H9 (cell line): ENCODE results near the gene CLPTM1L. TPM values are rescaled to one million over a fixed set of nuclear protein-coding genes. Genes with fewer than 3 reads are reported as not detected.

Experiments
- DNase-seq: peaks from one replicate; pipeline ENCODE4 v3.0.0-alpha.2; 2017
- H2AFZ ChIP-seq: one replicate; pipeline ENCODE4 v1.6.1; 2013; ENCODE audit warnings: mild to moderate bottlenecking, low read length, control low read depth, moderate library complexity
- H2AK5ac ChIP-seq: 2 replicates; pipeline ENCODE4 v1.6.1; 2013; ENCODE audit warnings: low read length, control low read depth, mixed read lengths; ENCODE audit not compliant: insufficient read length
- H2BK120ac ChIP-seq: one replicate; pipeline ENCODE4 v1.6.1; 2013; ENCODE audit warnings: low read depth, mild to moderate bottlenecking, low read length, control low read depth, inconsistent platforms; ENCODE audit not compliant: poor library complexity, severe bottlenecking
- H2BK12ac ChIP-seq: 2 replicates; pipeline ENCODE4 v1.6.1; 2013; ENCODE audit warnings: low read length, control low read depth, mixed read lengths, low read depth; ENCODE audit not compliant: insufficient read length
- H2BK15ac ChIP-seq: 2 replicates; pipeline ENCODE4 v1.6.1; 2013; ENCODE audit warnings: low read depth, low read length, control low read depth
- H2BK20ac ChIP-seq: one replicate; pipeline ENCODE4 v1.6.1; 2013; ENCODE audit warnings: low read depth, mild to moderate bottlenecking, low read length, control low read depth, inconsistent platforms; ENCODE audit not compliant: poor library complexity, severe bottlenecking
- H2BK5ac ChIP-seq: 2 replicates; pipeline ENCODE4 v1.6.1; 2013; ENCODE audit warnings: low read length, control low read depth, mixed read lengths; ENCODE audit not compliant: insufficient read length
- H3K14ac ChIP-seq: 2 replicates; pipeline ENCODE4 v1.6.1; 2013; ENCODE audit warnings: low read length, control low read depth; ENCODE audit not compliant: insufficient read depth
- H3K18ac ChIP-seq: 2 replicates; pipeline ENCODE4 v1.6.1; 2013; ENCODE audit warnings: low read depth, mild to moderate bottlenecking, mixed read lengths, low read length, control low read depth; ENCODE audit not compliant: insufficient read length
- H3K23ac ChIP-seq: 2 replicates; pipeline ENCODE4 v1.6.1; 2013; ENCODE audit warnings: low read length, control low read depth, mixed read lengths, low read depth; ENCODE audit not compliant: insufficient read length
- H3K23me2 ChIP-seq: 2 replicates; pipeline ENCODE4 v1.6.1; 2013; ENCODE audit warnings: low read depth, mild to moderate bottlenecking, mixed read lengths, low read length, control low read depth; ENCODE audit not compliant: insufficient read length, poor library complexity, severe bottlenecking
- H3K27ac ChIP-seq: 2 replicates; pipeline ENCODE4 v1.5.1; 2013; ENCODE audit warnings: low read length, control low read depth, mixed read lengths, low read depth; ENCODE audit not compliant: insufficient read length
- H3K27me3 ChIP-seq: 2 replicates; pipeline ENCODE4 v1.6.1; 2013; ENCODE audit warnings: low read length, control low read depth, inconsistent platforms; ENCODE audit not compliant: insufficient read depth
- H3K4ac ChIP-seq: 2 replicates; pipeline ENCODE4 v1.6.1; 2013; ENCODE audit warnings: low read depth, mild to moderate bottlenecking, control low read depth, inconsistent platforms, low read length, moderate library complexity
- H3K4me1 ChIP-seq: 2 replicates; pipeline ENCODE4 v1.6.1; 2013; ENCODE audit warnings: low read length, control low read depth, inconsistent platforms; ENCODE audit not compliant: insufficient read depth
- H3K4me2 ChIP-seq: 2 replicates; pipeline ENCODE4 v1.6.1; 2013; ENCODE audit warnings: low read length, control low read depth, mixed read lengths; ENCODE audit not compliant: insufficient read length, insufficient read depth
- H3K56ac ChIP-seq: 2 replicates; pipeline ENCODE4 v1.6.1; 2013; ENCODE audit warnings: low read depth, mild to moderate bottlenecking, mixed read lengths, low read length, control low read depth; ENCODE audit not compliant: insufficient read length
- H3K79me1 ChIP-seq: 2 replicates; pipeline ENCODE4 v1.6.1; 2013; ENCODE audit warnings: low read depth, mild to moderate bottlenecking, moderate library complexity, low read length, control low read depth, inconsistent platforms; ENCODE audit not compliant: insufficient read depth, poor library complexity, severe bottlenecking
- H3K79me2 ChIP-seq: 2 replicates; pipeline ENCODE4 v1.6.1; 2013; ENCODE audit warnings: low read length, control low read depth, inconsistent platforms; ENCODE audit not compliant: insufficient read depth
- H3K9ac ChIP-seq: 2 replicates; pipeline ENCODE4 v1.6.1; 2013; ENCODE audit warnings: low read length, control low read depth, mixed read lengths; ENCODE audit not compliant: insufficient read length; ENCODE audit errors: extremely low read depth
- H3K9me3 ChIP-seq: one replicate; pipeline ENCODE4 v1.6.1; 2013; ENCODE audit warnings: low read depth, low read length, inconsistent platforms; ENCODE audit not compliant: control insufficient read depth
- H3T11ph ChIP-seq: one replicate; pipeline ENCODE4 v1.6.1; 2013; ENCODE audit warnings: mild to moderate bottlenecking, low read length, control low read depth, inconsistent platforms
- H4K20me1 ChIP-seq: one replicate; pipeline ENCODE4 v1.6.1; 2013; ENCODE audit not compliant: control insufficient read depth, insufficient read length, insufficient read depth
- H4K5ac ChIP-seq: 2 replicates; pipeline ENCODE4 v1.6.1; 2013; ENCODE audit warnings: low read depth, mild to moderate bottlenecking, mixed read lengths, low read length, control low read depth; ENCODE audit not compliant: insufficient read length
- H4K8ac ChIP-seq: replicated peaks from 2 replicates; pipeline ENCODE4 v1.6.1; 2013; ENCODE audit warnings: low read length, control low read depth, mixed read lengths, low read depth; ENCODE audit not compliant: insufficient read length
- H4K91ac ChIP-seq: 2 replicates; pipeline ENCODE4 v1.6.1; 2013; ENCODE audit warnings: low read depth, mild to moderate bottlenecking, moderate library complexity, mixed read lengths, low read length, control low read depth; ENCODE audit not compliant: insufficient read length
- H3K27ac Mint-ChIP-seq, 3 experiments: 2 replicates in 2 of 3; 3 replicates in 1 of 3; pipeline ENCODE4 v1.8.0; 2020 to 2021; ENCODE audit warnings: mixed read lengths in 3 of 3, mild to moderate bottlenecking in 1 of 3, moderate library complexity in 1 of 3
- H3K27me3 Mint-ChIP-seq: 2 replicates; pipeline ENCODE4 v1.8.0; 2021; ENCODE audit warnings: low read depth, mild to moderate bottlenecking, moderate library complexity, mixed read lengths
- H3K36me3 Mint-ChIP-seq, 3 experiments: 2 replicates in 2 of 3; 3 replicates in 1 of 3; pipeline ENCODE4 v1.8.0; 2020 to 2021; ENCODE audit warnings: low read depth in 3 of 3, mixed read lengths in 3 of 3; ENCODE audit not compliant: insufficient read depth in 1 of 3
- H3K4me1 Mint-ChIP-seq, 2 experiments: 2 replicates each; pipeline ENCODE4 v1.8.0; 2020; ENCODE audit warnings: mixed read lengths in 2 of 2
- H3K4me3 Mint-ChIP-seq, 2 experiments: 2 replicates in 1 of 2; 3 replicates in 1 of 2; pipeline ENCODE4 v1.8.0; 2020 to 2021; ENCODE audit warnings: mild to moderate bottlenecking in 2 of 2, mixed read lengths in 2 of 2, moderate library complexity in 1 of 2
- H3K9me3 Mint-ChIP-seq, 2 experiments: 2 replicates in 1 of 2; 3 replicates in 1 of 2; pipeline ENCODE4 v1.8.0; 2020; ENCODE audit warnings: mild to moderate bottlenecking in 2 of 2, mixed read lengths in 2 of 2, moderate library complexity in 1 of 2
- CTCF ChIP-seq: fragments of 200-600 bp; sonication (generic); conservative IDR thresholded peaks from 3 replicates; pipeline ENCODE4 v1.8.0; 2021; ENCODE audit warnings: antibody characterized with exemption, mild to moderate bottlenecking
- WGBS: extraction: QIAGEN DNeasy Blood & Tissue Kit; methylation state at CpG from one replicate; pipeline ENCODE4 v1.1.7; 2013; ENCODE audit warnings: missing lambda C conversion rate, low lambda C conversion rate, mixed read lengths; ENCODE audit not compliant: insufficient read length; ENCODE audit errors: extremely low coverage; 5-methylcytosine and 5-hydroxymethylcytosine counted together
- total RNA-seq: library from RNA; stranded (reverse); gene quantifications from 2 replicates; pipeline ENCODE4 v1.2.1, GENCODE V29; 2021

Gene CLPTM1L
- total RNA-seq, 1 experiment from 2014 or later = 108 TPM

- WGBS = no CpG with 5 or more reads among the region's 13 CpGs
- Mint-ChIP-seq H3K9me3 (no peaks in the 10 kb centered on the region; a peak in 1 of 5 replicates), H3K36me3 (peaks cover 17 to 18% (median 17%) of the 10 kb centered on the region in 3 experiments), H3K4me3 (no peak overlapping the region), H3K4me1 (no peaks in the 10 kb centered on the region), H3K27ac (peak overlapping the region in 1 of 3 experiments; percentile 17; a peak in 2 of 7 replicates), H3K27me3 (no peaks in the 10 kb centered on the region)
- H2AFZ ChIP-seq = no peak overlapping the region
- no peak overlapping the region for H3K27ac ChIP-seq
- peaks cover 4% of the 10 kb centered on the region for H4K20me1 ChIP-seq
- no peaks in the 10 kb centered on the region for H3K9me3 ChIP-seq
- H3K23ac ChIP-seq = no peak overlapping the region
- no peak overlapping the region for H3K18ac ChIP-seq
- H2BK120ac ChIP-seq = no peak overlapping the region
- H3K9ac ChIP-seq = no peak overlapping the region
- no peak overlapping the region for H2BK15ac ChIP-seq
- H3K27me3 ChIP-seq = no peaks in the 10 kb centered on the region
- no peak overlapping the region for H2BK12ac ChIP-seq
- no peak overlapping the region for H2BK5ac ChIP-seq
- no peaks in the 10 kb centered on the region for H3K79me1 ChIP-seq
- no peak for DNase-seq
- TF ChIP-seq CTCF = no peak
- no peak overlapping the region for H2BK20ac ChIP-seq
- H4K91ac ChIP-seq = no peak overlapping the region
- no peak overlapping the region for H4K8ac ChIP-seq
- no peak overlapping the region for H3T11ph ChIP-seq
- no peak overlapping the region for H2AK5ac ChIP-seq
- H3K79me2 ChIP-seq = peaks cover 2% of the 10 kb centered on the region; the same call in 1 of the 2 replicates
- no peak overlapping the region for H3K14ac ChIP-seq
- no peak overlapping the region for H3K4me2 ChIP-seq
- H3K4ac ChIP-seq = no peak overlapping the region
- H4K5ac ChIP-seq = no peak overlapping the region
- no peaks in the 10 kb centered on the region for H3K23me2 ChIP-seq
- no peaks in the 10 kb centered on the region for H3K4me1 ChIP-seq
- H3K56ac ChIP-seq = no peak overlapping the region
Observed at GRCh38 chr5:1278216-1278615, 66.7 kb downstream of the CLPTM1L start.
